MM.1S (cell line): Measurements from ENCODE around the gene RIC1.
A peak's percentile ranks its signal among the peaks of the same experiment; 100 is the strongest.

Experiments
- DNase-seq: peaks from one replicate; pipeline ENCODE4 v3.0.0-alpha.2; 2015
- H2AFZ ChIP-seq: fragments of 300-600 bp; sonication (generic); 2 replicates; pipeline ENCODE4 v1.6.0; 2016; ENCODE audit warnings: antibody characterized with exemption, low read length
- H3F3A ChIP-seq: fragments of 300-600 bp; sonication (generic); 2 replicates; pipeline ENCODE4 v1.6.1; 2016; ENCODE audit warnings: mild to moderate bottlenecking, antibody characterized with exemption, low read length, moderate library complexity, mixed read lengths; ENCODE audit not compliant: insufficient read depth
- H3K27ac ChIP-seq: fragments of 300-600 bp; sonication (generic); 2 replicates; pipeline ENCODE4 v1.5.1; 2016; ENCODE audit warnings: mild to moderate bottlenecking, low read length
- H3K27me3 ChIP-seq: fragments of 300-600 bp; sonication (generic); replicated peaks from 2 replicates; pipeline ENCODE4 v1.6.0; 2016; ENCODE audit warnings: low read length; ENCODE audit not compliant: insufficient read depth
- H3K36me3 ChIP-seq: fragments of 300-600 bp; sonication (generic); replicated peaks from 2 replicates; pipeline ENCODE4 v1.6.1; 2016; ENCODE audit warnings: mild to moderate bottlenecking, low read length, mixed read lengths; ENCODE audit not compliant: insufficient read depth
- H3K4me1 ChIP-seq: fragments of 300-600 bp; sonication (generic); 2 replicates; pipeline ENCODE4 v1.6.1; 2016; ENCODE audit warnings: low read length, mixed read lengths
- H3K4me2 ChIP-seq: fragments of 300-600 bp; sonication (generic); 2 replicates; pipeline ENCODE4 v1.6.0; 2016; ENCODE audit warnings: low read depth, low read length
- H3K4me3 ChIP-seq: fragments of 300-600 bp; sonication (generic); 2 replicates; pipeline ENCODE4 v1.5.1; 2016; ENCODE audit warnings: low read length, mixed read lengths
- H3K79me2 ChIP-seq: fragments of 300-600 bp; sonication (generic); 2 replicates; pipeline ENCODE4 v1.6.1; 2016; ENCODE audit warnings: mixed run types, low read length, mixed read lengths
- H3K9ac ChIP-seq: fragments of 300-600 bp; sonication (generic); 2 replicates; pipeline ENCODE4 v1.6.1; 2016; ENCODE audit warnings: low read length, mixed read lengths
- H3K9me2 ChIP-seq: fragments of 300-600 bp; sonication (generic); replicated peaks from 2 replicates; pipeline ENCODE4 v1.6.1; 2016; ENCODE audit warnings: mild to moderate bottlenecking, low read length, mixed read lengths; ENCODE audit not compliant: insufficient read depth
- H3K9me3 ChIP-seq: fragments of 300-600 bp; sonication (generic); replicated peaks from 2 replicates; pipeline ENCODE4 v1.6.1; 2016; ENCODE audit warnings: mild to moderate bottlenecking, low read length, mixed read lengths; ENCODE audit not compliant: insufficient read depth
- H4K20me1 ChIP-seq: fragments of 300-600 bp; sonication (generic); 2 replicates; pipeline ENCODE4 v1.6.1; 2016; ENCODE audit warnings: mild to moderate bottlenecking, low read length, moderate library complexity, mixed read lengths; ENCODE audit not compliant: insufficient read depth
- CTCF ChIP-seq: fragments of 300-600 bp; sonication (generic); IDR thresholded peaks from 2 replicates; pipeline ENCODE4 v1.5.1; 2016; ENCODE audit warnings: antibody characterized with exemption, low read length, mixed read lengths
- EZH2 ChIP-seq: fragments of 300-600 bp; sonication (generic); optimal IDR thresholded peaks from 2 replicates; pipeline ENCODE3; 2017; ENCODE audit warnings: low read depth, mild to moderate bottlenecking, antibody characterized with exemption, low read length, mixed read lengths
- EZH2phosphoT487 ChIP-seq: fragments of 300-600 bp; sonication (generic); IDR thresholded peaks from 2 replicates; pipeline ENCODE4 v1.6.1; 2018; ENCODE audit warnings: antibody characterized with exemption, low read length

RIC1 gene

GRCh38 chr9:5791870-5792269 is 163.0 kb downstream of the RIC1 start:
- no peak overlapping the region for H3K9ac ChIP-seq

GRCh38 chr9:5793812-5794211 is 164.9 kb downstream of the RIC1 start:
- 0 out of 2 replicates have a peak, but pooled peaks cover 2% of the 10 kb centered on the region for H3K36me3 ChIP-seq
- H3K79me2 ChIP-seq = peaks cover 14% of the 10 kb centered on the region
- H3K4me3 ChIP-seq = no peak overlapping the region
- no peak overlapping the region for H3K9ac ChIP-seq
- H3K9me3 ChIP-seq = no peaks in the 10 kb centered on the region
- H2AFZ ChIP-seq = no peak overlapping the region
- peak; percentile 22 for DNase-seq
- H3K27me3 ChIP-seq = no peaks in the 10 kb centered on the region
- no peaks in the 10 kb centered on the region for H3F3A ChIP-seq
- no peaks in the 10 kb centered on the region for H4K20me1 ChIP-seq
- no peaks in the 10 kb centered on the region for H3K9me2 ChIP-seq
- TF ChIP-seq EZH2phosphoT487 (no peak), EZH2 (no peak), CTCF (no peak)
- H3K4me2 ChIP-seq = no peak overlapping the region
- H3K27ac ChIP-seq = no peak overlapping the region
- no peaks in the 10 kb centered on the region for H3K4me1 ChIP-seq

More at GRCh38 chr9:5791870-5792269, 163.0 kb downstream of the RIC1 start:
- Histone ChIP-seq H3K9me2 (no peaks in the 10 kb centered on the region), H3K27me3 (no peaks in the 10 kb centered on the region), H4K20me1 (no peaks in the 10 kb centered on the region), H2AFZ (no peak overlapping the region), H3K27ac (no peak overlapping the region), H3K4me3 (no peak overlapping the region), H3K9me3 (no peaks in the 10 kb centered on the region), H3K4me2 (no peak overlapping the region), H3K4me1 (no peaks in the 10 kb centered on the region), H3K79me2 (peaks cover 14% of the 10 kb centered on the region), H3F3A (no peaks in the 10 kb centered on the region), H3K36me3 (no peaks in the 10 kb centered on the region)
- TF ChIP-seq EZH2phosphoT487 (no peak), EZH2 (no peak), CTCF (no peak)
- no peak for DNase-seq

- Histone ChIP-seq H3K9me2 (no peaks in the 10 kb centered on the region), H3K4me2 (no peak overlapping the region), H3K9me3 (no peaks in the 10 kb centered on the region), H2AFZ (no peak overlapping the region), H3K79me2 (peaks cover 11% of the 10 kb centered on the region; the same call in 1 of the 2 replicates), H3K4me3 (no peak overlapping the region), H3K9ac (no peak overlapping the region), H3K27ac (no peak overlapping the region), H3K36me3 (peaks cover 4% of the 10 kb centered on the region; the same call in 1 of the 2 replicates), H3F3A (no peaks in the 10 kb centered on the region; the same call in 1 of the 2 replicates), H3K4me1 (no peaks in the 10 kb centered on the region), H4K20me1 (no peaks in the 10 kb centered on the region), H3K27me3 (no peaks in the 10 kb centered on the region)
- TF ChIP-seq EZH2 (no peak), EZH2phosphoT487 (no peak), CTCF (no peak)
- DNase-seq = no peak
Observed at GRCh38 chr9:5796298-5796697, 167.4 kb downstream of the RIC1 start.
